Smooth muscle cell (in vitro differentiated cells): ENCODE results near the gene TMEM220. TPM values are rescaled to one million over a fixed set of nuclear protein-coding genes. Genes with fewer than 3 reads are reported as not detected.

ENCODE experiments used
- polyA plus RNA-seq: library from polyadenylated mRNA; unstranded; fragments of >200 nt; fragmentation: Nextera tagmentation; extraction: Ambion mirVana; gene quantifications from 2 replicates; pipeline ENCODE4 v1.2.1, GENCODE V29; 2016
- total RNA-seq: library from RNA; depleted of rRNA; stranded (reverse); fragments of >200 nt; gene quantifications from 2 replicates; pipeline ENCODE4 v1.2.3, GENCODE V29; 2014

The TMEM220 gene
- total and polyA plus RNA-seq, 2 experiments from 2014 or later, result 3.5 to 5.5 TPM

Other genes starting within 250 kb of the TMEM220 start
- gene MYH1, start 211.5 kb downstream of the TMEM220 start, total RNA-seq, result not detected in 2 replicates
- gene MYH1, start 211.5 kb downstream of the TMEM220 start, polyA plus RNA-seq, result not detected in 2 replicates
- not detected in 2 replicates for gene MYH2, start 180.4 kb downstream of the TMEM220 start, total RNA-seq
- not detected in 2 replicates for gene MYH2, start 180.4 kb downstream of the TMEM220 start, polyA plus RNA-seq
- gene MYH3, start 72.7 kb downstream of the TMEM220 start, total RNA-seq, result 0.67 and 1.2 TPM in 2 replicates
- gene MYH3, start 72.7 kb downstream of the TMEM220 start, polyA plus RNA-seq, result 1.1 and 1.6 TPM in 2 replicates
- gene SCO1, start 32.5 kb downstream of the TMEM220 start, total RNA-seq, result 24.8 and 25.9 TPM in 2 replicates
- 28.3 and 30.6 TPM in 2 replicates for gene SCO1, start 32.5 kb downstream of the TMEM220 start, polyA plus RNA-seq
- gene ADPRM, start 32.4 kb downstream of the TMEM220 start, total RNA-seq, result 8.3 and 8.6 TPM in 2 replicates
- gene ADPRM, start 32.4 kb downstream of the TMEM220 start, polyA plus RNA-seq, result 9.3 and 11.3 TPM in 2 replicates
- not detected in 2 replicates for gene TMEM238L, start 74.1 kb upstream of the TMEM220 start, total RNA-seq
- not detected in 2 replicates for gene TMEM238L, start 74.1 kb upstream of the TMEM220 start, polyA plus RNA-seq
- gene PIRT, start 108.1 kb upstream of the TMEM220 start, total RNA-seq, result not detected in 2 replicates
- not detected in 2 replicates for gene PIRT, start 108.1 kb upstream of the TMEM220 start, polyA plus RNA-seq